C4-2B (cell line): ENCODE results near the gene ZNF804A.
A peak's percentile ranks its signal among the peaks of the same experiment; 100 is the strongest.

ENCODE experiments used
- CTCF ChIP-seq: fragments of 450-650 bp; conservative IDR thresholded peaks from 2 replicates; pipeline ENCODE4 v1.5.1; 2017; ENCODE audit warnings: mild to moderate bottlenecking
- ZFX ChIP-seq: fragments of 450-650 bp; IDR thresholded peaks from 2 replicates; pipeline ENCODE4 v1.6.1; 2017

GRCh38 chr2:184644685-184645084 is 46.4 kb downstream of the ZNF804A start:
- TF ChIP-seq CTCF (peak; percentile 37), ZFX (no peak)
